Right renal pelvis (tissue), 4 donors: ENCODE data around the gene KCND3. TPM values are rescaled to one million over a fixed set of nuclear protein-coding genes. Genes with fewer than 3 reads are reported as not detected.

Source experiments
- DNase-seq, 4 donors: peaks; one replicate each; pipeline ENCODE4 v3.0.0-alpha.2; 2013; ENCODE audit warnings: low read depth in 4 of 4, low spot score in 3 of 4, missing footprints in 1 of 4
- polyA plus RNA-seq, 4 donors: library from polyadenylated mRNA; unstranded; fragments of 120-200 nt; gene quantifications; one replicate each; pipeline ENCODE4 v1.2.1, GENCODE V29; 2013; ENCODE audit not compliant: insufficient read length in 4 of 4

The KCND3 gene
- polyA plus RNA-seq, 4 donors, result 0.93 to 1.6 (median 1.3) TPM

- DNase-seq, result no peak
These were observed 784 bp upstream of the KCND3 start for GRCh38 chr1:111990026-111990877.

- DNase-seq, result no peak
These were observed 570 bp downstream of the KCND3 start for GRCh38 chr1:111988743-111989453.

- DNase-seq, result no peak
These were observed 1.1 kb downstream of the KCND3 start for GRCh38 chr1:111988377-111988742.

- no peak for DNase-seq
These were observed 2.0 kb downstream of the KCND3 start for GRCh38 chr1:111987502-111987901.

GRCh38 chr1:111983500-111983899 is 6.0 kb downstream of the KCND3 start:
- no peak for DNase-seq

- DNase-seq, result no peak
These were observed 7.0 kb downstream of the KCND3 start for GRCh38 chr1:111982428-111982827.

GRCh38 chr1:111981871-111982270 is 7.6 kb downstream of the KCND3 start:
- DNase-seq, result no peak

GRCh38 chr1:111981090-111981489 is 8.4 kb downstream of the KCND3 start:
- DNase-seq, result no peak

- DNase-seq, result no peak
These were observed 8.8 kb downstream of the KCND3 start for GRCh38 chr1:111980686-111981085.

- DNase-seq, result no peak
These were observed 10.8 kb downstream of the KCND3 start for GRCh38 chr1:111978695-111979094.

- no peak for DNase-seq
These were observed 12.1 kb downstream of the KCND3 start for GRCh38 chr1:111977378-111977777.

GRCh38 chr1:111976842-111977241 is 12.6 kb downstream of the KCND3 start:
- no peak for DNase-seq

- no peak for DNase-seq
These were observed 13.1 kb downstream of the KCND3 start for GRCh38 chr1:111976332-111976731.

GRCh38 chr1:111973150-111973790 is 16.2 kb downstream of the KCND3 start:
- DNase-seq, result no peak

- no peak for DNase-seq
These were observed 18.1 kb downstream of the KCND3 start for GRCh38 chr1:111971396-111971795.

- DNase-seq, result no peak
These were observed 21.0 kb downstream of the KCND3 start for GRCh38 chr1:111968511-111968910.

GRCh38 chr1:111967886-111968285 is 21.6 kb downstream of the KCND3 start:
- no peak for DNase-seq

- no peak for DNase-seq
These were observed 22.3 kb downstream of the KCND3 start for GRCh38 chr1:111967067-111967690.

- DNase-seq, result no peak
These were observed 23.6 kb downstream of the KCND3 start for GRCh38 chr1:111965781-111966443.

GRCh38 chr1:111963985-111964738 is 25.3 kb downstream of the KCND3 start:
- DNase-seq, result no peak
